GM12801 (cell line): Measurements from ENCODE around the gene ATG16L2.

Experiments used
- CTCF ChIP-seq: IDR thresholded peaks from one replicate; pipeline ENCODE4 v1.5.1; 2011; ENCODE audit warnings: control low read depth; ENCODE audit not compliant: insufficient read length; ENCODE audit errors: extremely low read depth

Gene ATG16L2

DNA sequence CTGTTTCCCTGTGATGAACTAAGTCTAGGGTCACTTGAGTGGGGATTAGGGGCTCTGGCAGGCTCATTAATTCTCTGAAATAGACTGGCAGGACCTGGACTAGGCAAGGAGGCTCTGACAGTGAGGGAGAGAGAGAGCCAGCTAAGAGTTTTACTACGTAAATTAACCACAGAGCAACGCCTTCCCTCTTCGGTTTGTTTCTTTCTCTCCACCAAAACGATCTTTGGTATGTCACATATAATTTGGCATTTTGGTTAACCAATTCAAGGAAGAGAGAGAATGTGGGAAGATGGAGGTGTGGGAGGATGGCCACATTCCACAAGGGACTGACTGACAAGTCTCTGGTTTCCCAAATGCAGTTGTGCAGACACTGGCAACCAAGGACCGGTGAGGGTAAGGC lies 27.9 kb downstream of the ATG16L2 start:
- no peak for TF ChIP-seq CTCF

DNA sequence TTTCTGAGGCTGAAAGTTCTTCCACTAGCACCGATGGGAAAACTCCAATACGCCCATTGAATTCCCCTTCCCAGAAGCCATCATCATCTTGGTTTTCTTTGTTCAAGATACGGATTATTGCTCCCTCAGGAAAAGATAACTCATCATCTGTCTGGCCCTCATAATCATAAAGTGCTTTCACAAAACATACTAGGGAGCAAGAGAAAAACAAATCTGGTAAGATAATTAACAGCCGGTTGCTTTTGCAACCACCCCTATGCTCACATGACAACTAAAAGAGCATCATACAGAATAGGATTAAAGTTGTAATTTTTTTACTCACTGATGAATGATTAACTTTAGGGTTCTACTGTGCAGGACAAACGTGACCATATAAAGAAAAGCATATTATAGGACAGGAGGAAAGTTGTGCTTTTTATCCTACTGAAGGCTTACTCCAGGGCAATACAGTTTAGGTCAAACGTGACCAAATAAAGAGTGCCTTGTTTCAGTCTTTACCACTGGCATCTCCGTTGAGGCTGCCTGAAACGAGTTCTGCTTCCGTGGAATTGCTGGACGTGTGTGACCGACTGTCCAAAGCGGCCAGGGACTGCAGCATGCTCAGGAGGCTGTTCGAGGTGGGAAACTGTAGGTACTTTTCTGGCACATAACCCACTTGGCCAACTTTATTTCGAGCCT lies 28.6 kb downstream of the ATG16L2 start:
- TF ChIP-seq CTCF, result no peak

- no peak for TF ChIP-seq CTCF
These were observed 30.1 kb downstream of the ATG16L2 start for GRCh38 chr11:72844356-72844755.

- no peak for TF ChIP-seq CTCF
These were observed 34.7 kb downstream of the ATG16L2 start for GRCh38 chr11:72848846-72849466.

- no peak for TF ChIP-seq CTCF
These were observed 36.6 kb downstream of the ATG16L2 start for GRCh38 chr11:72850832-72851231.

DNA sequence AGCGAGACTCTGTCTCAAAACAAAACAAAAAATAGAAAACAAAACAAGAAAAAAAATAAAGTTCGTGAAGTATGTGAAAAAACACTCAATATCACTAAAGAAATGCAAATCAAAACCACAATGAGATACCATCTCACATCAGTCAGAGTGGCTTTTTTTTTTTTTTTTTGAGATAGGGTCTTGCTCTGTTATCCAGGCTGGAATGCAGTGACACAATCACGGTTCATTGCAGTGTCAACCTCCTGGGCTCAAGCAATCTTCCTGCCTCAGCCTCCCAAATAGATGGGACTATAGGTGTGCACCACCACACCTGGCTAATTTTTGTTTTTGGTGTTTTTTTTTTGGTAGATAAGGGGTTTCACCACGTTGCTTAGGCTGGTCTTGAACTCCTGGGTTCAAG lies 37.5 kb downstream of the ATG16L2 start:
- TF ChIP-seq CTCF, result no peak

DNA sequence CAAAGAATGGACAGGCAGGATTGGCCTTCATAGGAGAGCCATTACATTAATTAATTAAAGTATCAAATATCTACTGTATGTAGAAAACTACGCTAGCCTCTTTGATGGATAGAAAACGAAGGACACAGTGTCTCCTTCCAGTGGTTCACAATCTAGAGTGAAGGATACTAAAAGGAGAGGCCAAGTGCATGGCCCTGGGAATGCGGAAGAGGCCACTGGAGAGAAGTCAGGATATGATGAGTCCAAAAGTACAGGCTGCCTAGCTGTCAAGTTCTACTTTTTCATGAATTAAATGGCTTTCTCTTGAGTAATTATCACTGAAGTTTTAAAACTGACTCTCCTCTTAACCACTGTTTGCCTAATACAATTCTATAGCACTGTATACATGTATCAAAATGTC lies 41.9 kb downstream of the ATG16L2 start:
- no peak for TF ChIP-seq CTCF
